ENCODE data around the gene ANGPTL4.
"Not testable (repeated sequence)": the region's sequence is repeated elsewhere in the genome, so short reads cannot be mapped to it uniquely, and the experiment has no call there.

The ANGPTL4 gene

GRCh38 chr19:8361921-8362793 lies 1.8 kb upstream of the ANGPTL4 start:
- peak; percentile 98 for DNase-seq (ENCODE audit: low read depth)

- DNase-seq (ENCODE audit: low read depth) = no peak
These were observed 2.2 kb downstream of the ANGPTL4 start for GRCh38 chr19:8366121-8366581.

- DNase-seq (ENCODE audit: low read depth) = no peak
These were observed 3.0 kb downstream of the ANGPTL4 start for GRCh38 chr19:8366961-8367326.

- peak; percentile 85 for DNase-seq (ENCODE audit: low read depth)
These were observed 3.5 kb downstream of the ANGPTL4 start for GRCh38 chr19:8367327-8368001.

GRCh38 chr19:8370176-8371010 lies 6.4 kb downstream of the ANGPTL4 start:
- DNase-seq (ENCODE audit: low read depth) = no peak

GRCh38 chr19:8371011-8371804 lies 7.3 kb downstream of the ANGPTL4 start:
- no peak for DNase-seq (ENCODE audit: low read depth)

- DNase-seq (ENCODE audit: low read depth) = no peak
These were observed 10.2 kb downstream of the ANGPTL4 start for GRCh38 chr19:8373867-8374813.

- DNase-seq (ENCODE audit: low read depth) = not testable (repeated sequence)
These were observed 11.8 kb downstream of the ANGPTL4 start for GRCh38 chr19:8375766-8376165.

- DNase-seq (ENCODE audit: low read depth) = not testable (repeated sequence)
These were observed 12.5 kb downstream of the ANGPTL4 start for GRCh38 chr19:8376373-8376974.

- no peak for DNase-seq (ENCODE audit: low read depth)
These were observed 13.6 kb downstream of the ANGPTL4 start for GRCh38 chr19:8377598-8377997.

GRCh38 chr19:8379156-8379891 lies 15.4 kb downstream of the ANGPTL4 start:
- not testable (repeated sequence) for DNase-seq (ENCODE audit: low read depth)

- DNase-seq (ENCODE audit: low read depth) = not testable (repeated sequence)
These were observed 20.6 kb downstream of the ANGPTL4 start for GRCh38 chr19:8384569-8384968.

GRCh38 chr19:8385103-8385502 lies 21.1 kb downstream of the ANGPTL4 start:
- DNase-seq (ENCODE audit: low read depth) = not testable (repeated sequence)

GRCh38 chr19:8385566-8385965 lies 21.6 kb downstream of the ANGPTL4 start:
- not testable (repeated sequence) for DNase-seq (ENCODE audit: low read depth)

GRCh38 chr19:8386419-8386818 lies 22.5 kb downstream of the ANGPTL4 start:
- DNase-seq (ENCODE audit: low read depth) = not testable (repeated sequence)

GRCh38 chr19:8386990-8387389 lies 23.0 kb downstream of the ANGPTL4 start:
- DNase-seq (ENCODE audit: low read depth) = no peak

GRCh38 chr19:8387688-8388611 lies 24.0 kb downstream of the ANGPTL4 start:
- DNase-seq (ENCODE audit: low read depth) = no peak

GRCh38 chr19:8388612-8388958 lies 24.6 kb downstream of the ANGPTL4 start:
- no peak for DNase-seq (ENCODE audit: low read depth)
